Measurements from ENCODE around the gene SLC44A1. TPM values are rescaled to one million over a fixed set of nuclear protein-coding genes. Genes with fewer than 3 reads are reported as not detected.

SLC44A1 gene
- total RNA-seq, 1 donor from 2014 or later, result 33.5 TPM

DNA sequence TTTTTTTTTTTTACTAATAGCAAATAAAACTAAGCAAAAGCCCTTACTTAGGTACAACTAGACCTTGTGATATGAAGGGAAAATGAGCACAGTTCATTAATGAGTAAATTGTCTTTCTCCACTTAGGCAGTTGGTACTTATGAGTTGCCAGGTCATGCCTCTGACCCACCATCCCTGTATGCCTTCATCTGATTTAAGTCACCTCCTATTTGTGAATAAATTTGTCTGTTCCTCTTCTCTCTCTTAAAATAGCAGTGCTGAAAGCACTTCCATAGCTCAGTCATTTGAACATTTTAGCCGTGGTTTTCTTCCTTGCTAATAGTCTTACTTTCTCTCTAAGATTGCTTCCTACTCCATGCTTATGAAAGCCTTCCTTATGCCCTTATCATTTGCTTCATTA, 61.4 kb downstream of the SLC44A1 start:
- no peak for DNase-seq

DNA sequence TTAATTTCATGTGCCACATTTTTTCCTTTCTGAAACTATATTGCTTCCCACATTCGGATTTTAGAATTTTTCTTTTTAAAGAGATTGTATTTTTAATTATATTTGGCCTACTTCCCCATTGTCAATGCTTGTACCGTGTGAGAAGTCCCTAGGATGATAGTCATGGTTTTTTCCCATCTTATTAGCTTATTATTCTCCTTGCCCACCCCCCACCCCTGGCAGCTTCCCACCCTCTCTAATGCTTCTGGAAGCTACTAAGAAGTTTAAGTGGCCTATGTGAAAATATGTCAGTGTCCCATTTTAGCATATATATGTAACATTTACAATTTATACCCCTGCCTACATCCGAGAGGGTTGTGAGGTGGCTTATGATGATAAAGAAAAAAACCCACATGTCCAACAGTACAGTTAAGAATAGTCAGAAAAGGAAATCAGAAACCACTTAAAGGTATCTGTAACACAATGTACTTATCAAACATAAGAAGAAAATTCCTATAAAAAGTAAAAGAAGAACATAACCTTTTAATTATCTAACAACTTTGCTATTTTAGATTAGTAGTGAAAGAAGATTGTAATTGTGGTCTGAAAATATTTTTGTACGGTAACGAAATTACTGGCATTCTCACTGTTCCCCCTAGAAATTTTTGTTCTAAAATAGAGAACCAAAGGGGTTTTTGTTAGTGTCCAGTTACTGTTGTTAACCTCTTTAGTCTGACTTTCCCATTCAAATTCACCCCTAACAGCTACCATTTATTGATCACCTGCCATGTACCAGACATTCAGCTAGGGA, 62.1 kb downstream of the SLC44A1 start:
- DNase-seq, result no peak

DNA sequence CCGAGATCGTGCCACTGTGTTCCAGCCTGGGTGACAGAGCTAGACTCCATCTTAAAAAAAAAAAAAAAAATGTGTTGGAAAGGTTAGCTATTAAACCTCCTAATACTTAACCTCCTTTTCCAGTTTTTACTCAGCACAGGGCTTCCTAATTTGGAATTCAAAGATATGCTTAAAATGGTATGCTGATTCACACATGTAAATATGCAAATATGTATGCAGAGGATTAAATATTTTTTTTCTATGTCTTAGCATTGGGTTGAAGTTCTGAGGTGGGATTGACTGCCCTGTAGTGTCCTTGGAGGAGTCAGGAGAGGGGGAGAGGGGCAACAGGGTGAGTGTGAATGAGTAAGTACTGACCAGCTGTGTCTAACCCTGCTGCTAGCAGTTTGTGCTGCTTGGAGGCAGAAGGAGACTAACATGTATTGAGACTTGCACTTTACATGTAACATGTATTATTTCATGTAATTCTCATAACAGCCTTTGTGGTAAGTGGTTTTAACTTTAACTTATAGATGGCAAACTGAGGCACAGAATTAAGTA, 63.2 kb downstream of the SLC44A1 start:
- DNase-seq, result no peak

DNA sequence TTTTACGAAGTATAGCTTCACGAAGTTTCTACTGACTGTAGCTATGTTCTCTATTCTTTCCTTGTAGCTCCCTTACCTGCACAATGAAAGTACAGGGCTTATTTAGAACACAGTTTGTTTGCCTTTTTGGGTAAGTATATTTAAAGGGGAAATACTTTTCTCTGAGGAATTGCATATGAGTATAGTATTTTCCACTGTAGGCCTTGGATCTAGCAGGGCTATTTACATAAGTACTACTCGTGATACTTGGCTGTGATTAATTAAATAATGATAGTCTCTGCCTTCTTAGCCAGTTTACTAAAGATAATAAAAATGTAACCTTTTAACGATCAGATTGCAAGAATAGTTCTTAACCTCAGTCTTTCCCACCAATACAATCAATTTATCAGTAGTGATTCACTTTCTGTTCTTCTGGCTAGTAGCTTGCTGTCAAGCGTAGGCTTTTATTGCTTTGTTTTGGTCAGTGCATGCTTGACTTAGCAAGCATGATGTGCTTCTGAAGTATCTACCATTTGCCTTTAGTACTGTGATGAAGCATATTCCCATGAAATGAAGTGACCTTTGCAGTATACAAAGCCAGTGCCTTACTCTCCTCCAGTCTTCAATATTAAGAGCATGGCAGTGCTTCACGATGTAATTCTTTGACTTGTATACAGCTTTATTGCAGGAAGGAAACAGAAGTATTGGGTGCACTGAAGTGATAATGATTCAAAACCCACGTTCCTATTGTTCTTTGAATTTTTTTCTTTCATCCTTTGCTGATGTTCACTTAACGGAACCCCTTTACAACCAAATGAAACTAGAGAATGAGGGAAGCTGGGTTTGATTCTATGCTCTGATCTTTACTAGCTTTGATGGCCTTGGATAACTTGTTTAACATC, 64.2 kb downstream of the SLC44A1 start:
- DNase-seq, result no peak

GRCh38 chr9:105309531-105309931, 65.1 kb downstream of the SLC44A1 start:
- DNase-seq, result no peak

DNA sequence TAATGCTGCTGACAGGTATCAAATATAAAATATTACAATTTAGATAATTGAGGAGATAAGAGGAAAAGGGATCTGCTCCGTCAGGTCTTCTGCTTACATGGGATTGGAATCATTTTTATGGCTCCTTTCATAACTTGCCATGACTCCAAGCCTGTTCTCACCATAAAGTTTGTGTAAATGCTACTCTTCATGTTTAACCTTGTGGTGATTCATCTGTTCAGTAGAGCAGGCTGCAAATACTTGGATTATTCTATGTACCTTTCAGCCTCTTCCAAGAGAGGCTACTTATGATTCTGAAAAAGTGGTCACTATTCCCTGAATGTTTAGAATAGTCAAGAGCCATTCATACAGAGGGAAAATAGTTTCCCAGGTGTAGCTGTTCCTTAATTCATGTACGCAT, 66.9 kb downstream of the SLC44A1 start:
- DNase-seq, result no peak

- no peak for DNase-seq
Measured at GRCh38 chr9:105313238-105313637, 68.8 kb downstream of the SLC44A1 start.

DNA sequence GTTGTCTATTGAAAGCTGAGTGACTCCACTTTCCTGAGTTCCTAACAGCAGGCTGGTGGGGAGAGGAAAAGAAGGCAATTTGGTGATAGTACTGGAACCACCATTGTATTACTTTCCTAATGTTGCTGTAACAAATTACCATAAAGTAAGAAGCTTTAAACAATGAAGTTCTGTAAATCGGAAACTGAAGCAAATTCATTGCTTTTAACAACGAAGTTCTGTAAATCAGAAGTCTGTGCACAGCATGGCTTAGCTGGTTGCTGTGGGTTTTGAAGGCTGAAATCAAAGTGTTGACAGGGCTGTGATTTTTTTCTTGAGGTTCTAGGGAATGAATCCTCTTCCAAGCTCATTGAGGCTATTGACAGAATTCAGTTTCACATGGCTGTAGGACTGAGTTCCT, 72.3 kb downstream of the SLC44A1 start:
- no peak for DNase-seq

- no peak for DNase-seq
Measured at GRCh38 chr9:105318729-105319191, 74.3 kb downstream of the SLC44A1 start.

- no peak for DNase-seq
Measured at GRCh38 chr9:105319202-105319813, 74.9 kb downstream of the SLC44A1 start.

GRCh38 chr9:105320568-105320967, 76.1 kb downstream of the SLC44A1 start:
- no peak for DNase-seq

DNA sequence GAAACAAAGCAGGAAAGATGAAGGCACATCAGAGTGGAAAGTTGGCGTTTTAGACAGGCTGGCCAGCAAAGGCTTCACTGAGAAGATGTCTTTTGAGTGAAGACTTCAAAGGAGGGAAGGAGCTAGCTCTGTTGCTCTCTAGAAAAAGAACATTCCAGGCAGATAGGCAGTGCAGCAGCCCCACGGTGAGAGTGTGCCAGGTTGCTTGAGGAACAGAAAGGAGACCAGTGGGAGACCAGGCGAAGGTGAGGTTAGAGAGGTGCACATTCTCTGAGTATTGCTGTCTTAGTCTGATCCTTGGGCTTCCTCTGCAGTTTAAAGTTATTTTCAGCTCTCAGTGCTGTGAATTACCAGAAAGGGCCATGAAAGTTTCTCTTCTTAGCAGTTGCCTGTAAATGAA, 83.8 kb downstream of the SLC44A1 start:
- no peak for DNase-seq

DNA sequence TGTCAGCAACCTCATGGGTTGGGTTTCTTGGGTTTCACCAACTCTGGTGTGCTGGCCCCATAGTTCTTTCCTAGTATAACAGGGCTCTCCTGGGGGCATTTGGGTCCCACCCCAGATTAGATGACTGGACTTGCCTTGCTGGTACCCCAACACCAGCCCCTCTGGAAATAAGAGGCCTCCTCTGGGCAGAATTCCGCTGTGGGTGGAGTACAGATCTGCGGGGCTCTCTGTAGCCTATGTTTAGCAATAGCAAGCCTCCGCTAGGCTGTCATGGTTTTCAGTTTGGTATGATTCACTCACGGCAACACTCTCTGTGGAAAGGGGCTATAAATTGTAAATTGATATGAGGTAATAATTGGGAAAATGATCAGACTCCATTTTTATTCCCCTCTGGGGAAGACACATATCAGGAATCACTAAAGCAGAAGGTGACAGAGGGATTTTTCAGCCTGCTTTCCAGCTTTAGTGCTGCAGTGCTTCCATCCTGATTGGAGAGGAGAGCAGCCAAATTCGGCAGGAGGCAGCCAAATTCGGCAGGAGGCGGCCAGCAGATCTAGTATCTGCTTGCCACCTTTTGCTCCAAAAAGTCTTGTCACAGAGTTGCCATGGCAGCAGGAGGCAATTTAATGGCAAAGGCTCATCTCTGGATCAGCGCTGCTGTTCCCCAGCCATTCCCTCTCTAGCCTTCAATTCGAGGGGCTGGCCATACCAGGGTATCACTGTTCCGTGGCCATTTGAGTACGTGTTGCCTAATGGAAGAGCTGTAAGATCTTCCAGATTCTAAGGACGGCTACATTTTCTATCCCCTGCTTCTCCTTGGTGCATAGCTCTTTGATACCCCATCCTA, 84.6 kb downstream of the SLC44A1 start:
- no peak for DNase-seq

DNA sequence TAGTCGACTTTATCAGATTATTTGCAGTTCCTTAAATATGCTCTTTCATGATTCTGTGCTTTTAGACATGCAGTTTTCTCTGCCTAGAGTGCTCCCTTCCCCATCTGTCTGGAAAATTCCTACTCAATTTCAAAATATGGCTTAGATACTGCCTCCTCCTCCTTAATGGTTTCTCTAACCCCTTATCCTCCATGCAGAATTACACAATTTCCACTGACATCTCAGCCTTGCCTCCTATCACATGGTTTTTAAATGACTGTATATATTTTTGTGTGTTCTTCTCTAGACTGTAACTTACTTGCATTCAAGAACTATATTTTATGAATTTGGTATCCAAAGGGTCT, 85.2 kb downstream of the SLC44A1 start:
- no peak for DNase-seq

- DNase-seq, result no peak
Measured at GRCh38 chr9:105330201-105330600, 85.8 kb downstream of the SLC44A1 start.

DNA sequence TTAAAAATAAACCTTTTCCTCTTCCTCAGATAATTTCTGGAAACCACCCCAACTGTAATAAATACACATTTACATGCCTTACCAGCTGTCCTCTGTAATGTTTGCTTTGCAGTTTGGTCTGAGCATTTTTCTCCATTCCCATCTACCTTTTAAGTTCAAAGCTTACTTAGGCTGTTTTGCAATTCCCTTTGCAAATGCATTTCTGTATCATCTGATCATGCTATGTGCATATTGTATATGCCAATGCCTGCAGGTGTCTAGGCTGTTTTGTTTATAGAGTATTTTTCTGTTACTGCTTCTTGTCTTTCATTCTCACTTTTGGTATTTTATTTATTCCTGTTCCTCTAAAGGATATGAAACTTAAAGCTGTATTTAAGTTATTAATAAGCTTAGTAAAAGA, 86.3 kb downstream of the SLC44A1 start:
- DNase-seq, result no peak

DNA sequence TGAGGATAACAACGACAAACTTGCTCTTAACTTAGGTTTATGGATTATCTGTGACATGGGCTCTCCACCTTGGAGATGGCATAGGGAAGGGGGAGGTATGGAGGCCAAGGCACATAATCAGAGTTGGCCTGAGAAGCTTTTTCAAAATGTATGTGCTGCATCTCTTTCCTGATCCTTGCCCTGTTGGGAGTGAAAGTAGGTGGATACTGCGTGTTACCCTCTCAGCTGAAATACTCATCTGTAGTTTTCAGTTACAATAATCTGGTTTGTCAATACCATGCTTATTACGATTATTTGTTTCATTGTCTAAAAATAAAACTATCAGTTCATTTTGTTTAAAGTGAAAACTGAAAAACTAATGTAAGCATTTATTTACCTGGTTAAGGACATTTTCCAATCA, 86.7 kb downstream of the SLC44A1 start:
- DNase-seq, result no peak

GRCh38 chr9:105331755-105332154, 87.3 kb downstream of the SLC44A1 start:
- DNase-seq, result no peak

GRCh38 chr9:105332471-105332870, 88.0 kb downstream of the SLC44A1 start:
- DNase-seq, result no peak

- no peak for DNase-seq
Measured at GRCh38 chr9:105333076-105333475, 88.6 kb downstream of the SLC44A1 start.

- DNase-seq, result no peak
Measured at GRCh38 chr9:105333811-105334210, 89.4 kb downstream of the SLC44A1 start.

- DNase-seq, result no peak
Measured at GRCh38 chr9:105338308-105338707, 93.9 kb downstream of the SLC44A1 start.
